Lower leg skin (tissue), 4 donors: Measurements from ENCODE around the gene PREX1. TPM values are rescaled to one million over a fixed set of nuclear protein-coding genes. Genes with fewer than 3 reads are reported as not detected.
A peak's percentile ranks its signal among the peaks of the same experiment; 100 is the strongest.

ENCODE experiments used
- DNase-seq, 2 donors: peaks; one replicate each; pipeline ENCODE4 v3.0.0-alpha.2; 2019; ENCODE audit warnings: low spot score in 2 of 2
- H3K4me3 ChIP-seq: fragments of 200-600 bp; sonication (generic); 2 replicates; pipeline ENCODE4 v1.5.1; 2017; ENCODE audit warnings: mild to moderate bottlenecking, low read depth; ENCODE audit not compliant: poor library complexity, severe bottlenecking
- POLR2A ChIP-seq, 2 donors: fragments of 450-650 bp; IDR thresholded peaks; one replicate each; pipeline ENCODE4 v1.6.1; 2016 to 2017; ENCODE audit warnings: antibody characterized with exemption in 2 of 2, mild to moderate bottlenecking in 1 of 2, moderate library complexity in 1 of 2
- WGBS, 2 donors: methylation state at CpG; one replicate each; pipeline ENCODE4 v1.1.5; 2018; 5-methylcytosine and 5-hydroxymethylcytosine counted together
- intact Hi-C: fragments of 100-400 bp; cut with DNase I; formaldehyde crosslinking; loops from one replicate; pipeline ENCODE4 v1.15.0; 2023; ENCODE audit warnings: low total_unique reads
- total RNA-seq, 4 donors: library from RNA; depleted of rRNA; stranded (reverse); fragments of >200 nt; gene quantifications; one replicate each; pipeline ENCODE4 v1.1.0, GENCODE V29; 2016
- TF ChIP-seq, protein P1 (sequence below), 3 donors: fragments of 450-650 bp; IDR thresholded peaks; one replicate each; pipeline ENCODE4 v1.5.1; 2016; ENCODE audit warnings: antibody characterized with exemption in 3 of 3, mild to moderate bottlenecking in 3 of 3, moderate library complexity in 2 of 3

PREX1 gene
- total RNA-seq, 4 donors from 2014 or later: 5.4 to 18.6 (median 7.9) TPM

- 77 to 91% methylated on average over 7 of the region's 7 CpGs for WGBS, 2 donors
- DNase-seq: no peak
- H3K4me3 ChIP-seq: no peak overlapping the region
- intact Hi-C loops: no loop called here
- TF ChIP-seq, protein P1, sequence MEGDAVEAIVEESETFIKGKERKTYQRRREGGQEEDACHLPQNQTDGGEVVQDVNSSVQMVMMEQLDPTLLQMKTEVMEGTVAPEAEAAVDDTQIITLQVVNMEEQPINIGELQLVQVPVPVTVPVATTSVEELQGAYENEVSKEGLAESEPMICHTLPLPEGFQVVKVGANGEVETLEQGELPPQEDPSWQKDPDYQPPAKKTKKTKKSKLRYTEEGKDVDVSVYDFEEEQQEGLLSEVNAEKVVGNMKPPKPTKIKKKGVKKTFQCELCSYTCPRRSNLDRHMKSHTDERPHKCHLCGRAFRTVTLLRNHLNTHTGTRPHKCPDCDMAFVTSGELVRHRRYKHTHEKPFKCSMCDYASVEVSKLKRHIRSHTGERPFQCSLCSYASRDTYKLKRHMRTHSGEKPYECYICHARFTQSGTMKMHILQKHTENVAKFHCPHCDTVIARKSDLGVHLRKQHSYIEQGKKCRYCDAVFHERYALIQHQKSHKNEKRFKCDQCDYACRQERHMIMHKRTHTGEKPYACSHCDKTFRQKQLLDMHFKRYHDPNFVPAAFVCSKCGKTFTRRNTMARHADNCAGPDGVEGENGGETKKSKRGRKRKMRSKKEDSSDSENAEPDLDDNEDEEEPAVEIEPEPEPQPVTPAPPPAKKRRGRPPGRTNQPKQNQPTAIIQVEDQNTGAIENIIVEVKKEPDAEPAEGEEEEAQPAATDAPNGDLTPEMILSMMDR (IDR thresholded peaks at IDR 0.05): no peak
- TF ChIP-seq POLR2A (IDR thresholded peaks at IDR 0.05): no peak
These were observed 210.3 kb downstream of the PREX1 start for GRCh38 chr20:48617481-48617880.

DNA sequence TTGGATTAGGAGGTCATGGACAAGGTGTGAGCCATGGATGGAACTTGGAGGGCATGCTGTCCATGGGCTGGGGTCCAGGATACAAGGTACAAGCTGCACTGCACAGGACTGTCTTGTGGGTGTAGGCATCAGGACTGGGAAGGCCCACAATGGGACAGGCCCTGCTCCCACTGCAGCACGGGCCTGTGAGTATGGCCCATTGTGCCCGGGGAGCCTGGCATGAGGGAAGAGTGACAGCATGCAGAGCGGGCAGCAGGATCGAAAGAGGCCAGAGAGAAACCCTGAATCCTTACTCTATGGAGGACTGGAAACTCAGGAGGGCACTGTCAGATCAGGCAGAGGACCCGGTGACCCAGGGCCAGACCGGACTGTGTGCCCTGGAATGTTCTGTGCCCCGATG lies 211.3 kb downstream of the PREX1 start:
- intact Hi-C loops: no loop called here
- H3K4me3 ChIP-seq: no peak overlapping the region
- WGBS, 2 donors: 84 to 87% methylated on average over 7 of the region's 7 CpGs
- TF ChIP-seq, protein P1 (IDR thresholded peaks at IDR 0.05): no peak
- no peak for TF ChIP-seq POLR2A (IDR thresholded peaks at IDR 0.05)
- DNase-seq: no peak

- H3K4me3 ChIP-seq: no peak overlapping the region
- WGBS, 2 donors: 76 to 94% methylated on average over 3 of the region's 3 CpGs
- DNase-seq: no peak
- intact Hi-C loops: no loop called here
- TF ChIP-seq, protein P1 (IDR thresholded peaks at IDR 0.05): no peak
- no peak for TF ChIP-seq POLR2A (IDR thresholded peaks at IDR 0.05)
These were observed 211.9 kb downstream of the PREX1 start for GRCh38 chr20:48615871-48616270.

GRCh38 chr20:48614593-48615274 lies 213.1 kb downstream of the PREX1 start:
- intact Hi-C loops: no loop called here
- no peak for DNase-seq
- TF ChIP-seq, protein P1 (IDR thresholded peaks at IDR 0.05): no peak
- no peak for TF ChIP-seq POLR2A (IDR thresholded peaks at IDR 0.05)
- no peak overlapping the region for H3K4me3 ChIP-seq
- 73 to 90% methylated on average over 12 of the region's 12 CpGs for WGBS, 2 donors

DNA sequence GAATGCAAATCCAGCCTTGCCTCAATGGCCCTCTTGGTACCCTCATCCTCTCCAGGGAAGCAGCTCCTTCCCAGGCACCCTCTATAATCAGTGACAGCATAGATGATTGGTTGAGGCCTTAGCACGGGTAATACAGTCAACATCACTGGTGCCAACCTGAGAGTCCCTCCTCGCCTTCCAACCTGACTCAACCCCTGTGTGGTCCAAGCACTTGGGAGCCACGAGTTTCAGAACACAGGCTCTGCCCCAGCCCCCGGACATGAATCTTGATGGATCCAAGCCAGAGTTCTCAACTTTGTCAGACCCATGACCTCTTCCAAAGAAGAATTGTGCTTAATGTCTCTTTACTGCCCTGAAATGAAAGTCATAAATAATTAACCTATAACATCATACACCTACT lies 213.9 kb downstream of the PREX1 start:
- intact Hi-C loops: no loop called here
- TF ChIP-seq POLR2A (IDR thresholded peaks at IDR 0.05): no peak
- TF ChIP-seq, protein P1 (IDR thresholded peaks at IDR 0.05): no peak
- 55 to 60% methylated on average over 4 of the region's 4 CpGs for WGBS, 2 donors
- peak in 1 of 2 donors; percentile 56 for DNase-seq
- no peak overlapping the region for H3K4me3 ChIP-seq

- TF ChIP-seq POLR2A (IDR thresholded peaks at IDR 0.05): no peak
- TF ChIP-seq, protein P1 (IDR thresholded peaks at IDR 0.05): no peak
- 78 to 81% methylated on average over 6 of the region's 6 CpGs for WGBS, 2 donors
- intact Hi-C loops: no loop called here
- peak in 1 of 2 donors; percentile 45 for DNase-seq
- H3K4me3 ChIP-seq: no peak overlapping the region
These were observed 215.5 kb downstream of the PREX1 start for GRCh38 chr20:48612335-48612734.
